Vagina (tissue), 2 donors: ENCODE data around the gene DYRK1B.

Experiments used
- POLR2AphosphoS5 ChIP-seq, 2 donors: sonication (generic); formaldehyde crosslinking; IDR thresholded peaks; one replicate each; pipeline ENCODE4 v1.9.0; 2017; ENCODE audit warnings: antibody characterized with exemption in 2 of 2, mild to moderate bottlenecking in 2 of 2, low read depth in 1 of 2; ENCODE audit not compliant: insufficient read depth in 1 of 2
- TF ChIP-seq, protein P1 (sequence below), 3 experiments: fragments of 450-650 bp in 2 of 3; fragments of 200-600 bp in 1 of 3; sonication (generic) in 1 of 3; IDR thresholded peaks; one replicate each; pipeline ENCODE4 v1.5.1; 2017 to 2019; ENCODE audit warnings: antibody characterized with exemption in 3 of 3, mild to moderate bottlenecking in 2 of 3, moderate library complexity in 2 of 3

GRCh38 chr19:39797083-39797482 is 36.9 kb downstream of the DYRK1B start:
- TF ChIP-seq, protein P1, sequence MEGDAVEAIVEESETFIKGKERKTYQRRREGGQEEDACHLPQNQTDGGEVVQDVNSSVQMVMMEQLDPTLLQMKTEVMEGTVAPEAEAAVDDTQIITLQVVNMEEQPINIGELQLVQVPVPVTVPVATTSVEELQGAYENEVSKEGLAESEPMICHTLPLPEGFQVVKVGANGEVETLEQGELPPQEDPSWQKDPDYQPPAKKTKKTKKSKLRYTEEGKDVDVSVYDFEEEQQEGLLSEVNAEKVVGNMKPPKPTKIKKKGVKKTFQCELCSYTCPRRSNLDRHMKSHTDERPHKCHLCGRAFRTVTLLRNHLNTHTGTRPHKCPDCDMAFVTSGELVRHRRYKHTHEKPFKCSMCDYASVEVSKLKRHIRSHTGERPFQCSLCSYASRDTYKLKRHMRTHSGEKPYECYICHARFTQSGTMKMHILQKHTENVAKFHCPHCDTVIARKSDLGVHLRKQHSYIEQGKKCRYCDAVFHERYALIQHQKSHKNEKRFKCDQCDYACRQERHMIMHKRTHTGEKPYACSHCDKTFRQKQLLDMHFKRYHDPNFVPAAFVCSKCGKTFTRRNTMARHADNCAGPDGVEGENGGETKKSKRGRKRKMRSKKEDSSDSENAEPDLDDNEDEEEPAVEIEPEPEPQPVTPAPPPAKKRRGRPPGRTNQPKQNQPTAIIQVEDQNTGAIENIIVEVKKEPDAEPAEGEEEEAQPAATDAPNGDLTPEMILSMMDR (IDR thresholded peaks at IDR 0.05): no peak
- no peak for TF ChIP-seq POLR2AphosphoS5 (IDR thresholded peaks at IDR 0.05; ENCODE audit: insufficient read depth in 1 of 2, low read depth in 1 of 2)
